Measurements from ENCODE around the gene ZPLD1.

GRCh38 chr3:102478160-102478559 lies 43.3 kb downstream of the ZPLD1 start:
- TF ChIP-seq REST (IDR thresholded peaks at IDR 0.05; ENCODE audit: low read depth, low read length): no peak
- TF ChIP-seq BCLAF1 (IDR thresholded peaks at IDR 0.05): no peak
- TF ChIP-seq POLR2A (IDR thresholded peaks at IDR 0.05; ENCODE audit: low read depth, low read length): no peak
- TF ChIP-seq YY1 (IDR thresholded peaks at IDR 0.05; ENCODE audit: low read depth, low read length): no peak
- no peak for TF ChIP-seq FOS (IDR thresholded peaks at IDR 0.05; ENCODE audit: borderline replicate concordance, extremely low read depth, insufficient read length)
- no peak for TF ChIP-seq CTCF (IDR thresholded peaks at IDR 0.05 in 2 of 3, conservative IDR thresholded peaks at IDR 0.05 in 1 of 3; ENCODE audit: control insufficient read depth in 2 of 3, extremely low read depth in 1 of 3, insufficient read depth in 1 of 3, low read depth in 3 of 3, low read length in 3 of 3)
- TF ChIP-seq NR2C2 (IDR thresholded peaks at IDR 0.05; ENCODE audit: borderline replicate concordance, control insufficient read depth, insufficient read length, low read depth): no peak
